Lower leg skin (tissue), 4 donors: ENCODE results near the gene SLC9A3. TPM values are rescaled to one million over a fixed set of nuclear protein-coding genes. Genes with fewer than 3 reads are reported as not detected.

ENCODE experiments used
- DNase-seq, 2 donors: peaks; one replicate each; pipeline ENCODE4 v3.0.0-alpha.2; 2019; ENCODE audit warnings: low spot score in 2 of 2
- H3K4me3 ChIP-seq: fragments of 200-600 bp; sonication (generic); 2 replicates; pipeline ENCODE4 v1.5.1; 2017; ENCODE audit warnings: mild to moderate bottlenecking, low read depth; ENCODE audit not compliant: poor library complexity, severe bottlenecking
- POLR2A ChIP-seq, 2 donors: fragments of 450-650 bp; IDR thresholded peaks; one replicate each; pipeline ENCODE4 v1.6.1; 2016 to 2017; ENCODE audit warnings: antibody characterized with exemption in 2 of 2, mild to moderate bottlenecking in 1 of 2, moderate library complexity in 1 of 2
- WGBS, 2 donors: methylation state at CpG; one replicate each; pipeline ENCODE4 v1.1.5; 2018; 5-methylcytosine and 5-hydroxymethylcytosine counted together
- intact Hi-C: fragments of 100-400 bp; cut with DNase I; formaldehyde crosslinking; loops from one replicate; pipeline ENCODE4 v1.15.0; 2023; ENCODE audit warnings: low total_unique reads
- total RNA-seq, 4 donors: library from RNA; depleted of rRNA; stranded (reverse); fragments of >200 nt; gene quantifications; one replicate each; pipeline ENCODE4 v1.1.0, GENCODE V29; 2016
- TF ChIP-seq, protein P1 (sequence below), 3 donors: fragments of 450-650 bp; IDR thresholded peaks; one replicate each; pipeline ENCODE4 v1.5.1; 2016; ENCODE audit warnings: antibody characterized with exemption in 3 of 3, mild to moderate bottlenecking in 3 of 3, moderate library complexity in 2 of 3

SLC9A3 gene
- total RNA-seq, 4 donors from 2014 or later, result 4.8 to 7.1 (median 5.8) TPM

GRCh38 chr5:517535-518100, 6.6 kb downstream of the SLC9A3 start:
- TF ChIP-seq POLR2A (IDR thresholded peaks at IDR 0.05), result no peak
- TF ChIP-seq, protein P1, sequence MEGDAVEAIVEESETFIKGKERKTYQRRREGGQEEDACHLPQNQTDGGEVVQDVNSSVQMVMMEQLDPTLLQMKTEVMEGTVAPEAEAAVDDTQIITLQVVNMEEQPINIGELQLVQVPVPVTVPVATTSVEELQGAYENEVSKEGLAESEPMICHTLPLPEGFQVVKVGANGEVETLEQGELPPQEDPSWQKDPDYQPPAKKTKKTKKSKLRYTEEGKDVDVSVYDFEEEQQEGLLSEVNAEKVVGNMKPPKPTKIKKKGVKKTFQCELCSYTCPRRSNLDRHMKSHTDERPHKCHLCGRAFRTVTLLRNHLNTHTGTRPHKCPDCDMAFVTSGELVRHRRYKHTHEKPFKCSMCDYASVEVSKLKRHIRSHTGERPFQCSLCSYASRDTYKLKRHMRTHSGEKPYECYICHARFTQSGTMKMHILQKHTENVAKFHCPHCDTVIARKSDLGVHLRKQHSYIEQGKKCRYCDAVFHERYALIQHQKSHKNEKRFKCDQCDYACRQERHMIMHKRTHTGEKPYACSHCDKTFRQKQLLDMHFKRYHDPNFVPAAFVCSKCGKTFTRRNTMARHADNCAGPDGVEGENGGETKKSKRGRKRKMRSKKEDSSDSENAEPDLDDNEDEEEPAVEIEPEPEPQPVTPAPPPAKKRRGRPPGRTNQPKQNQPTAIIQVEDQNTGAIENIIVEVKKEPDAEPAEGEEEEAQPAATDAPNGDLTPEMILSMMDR (IDR thresholded peaks at IDR 0.05), result no peak
- intact Hi-C loops, result no loop called here
- H3K4me3 ChIP-seq, result no peak overlapping the region
- whole genome bisulfite sequencing, 2 donors, result 85 to 93% methylated on average over 5 of the region's 5 CpGs
- no peak for DNase-seq

- TF ChIP-seq, protein P1 (IDR thresholded peaks at IDR 0.05), result no peak
- TF ChIP-seq POLR2A (IDR thresholded peaks at IDR 0.05), result no peak
- no peak for DNase-seq
- no peak overlapping the region for H3K4me3 ChIP-seq
- intact Hi-C loops, result no loop called here
- 81% methylated on average over 3 of the region's 3 CpGs for WGBS, 2 donors
Measured at GRCh38 chr5:516980-517379, 7.3 kb downstream of the SLC9A3 start.

DNA sequence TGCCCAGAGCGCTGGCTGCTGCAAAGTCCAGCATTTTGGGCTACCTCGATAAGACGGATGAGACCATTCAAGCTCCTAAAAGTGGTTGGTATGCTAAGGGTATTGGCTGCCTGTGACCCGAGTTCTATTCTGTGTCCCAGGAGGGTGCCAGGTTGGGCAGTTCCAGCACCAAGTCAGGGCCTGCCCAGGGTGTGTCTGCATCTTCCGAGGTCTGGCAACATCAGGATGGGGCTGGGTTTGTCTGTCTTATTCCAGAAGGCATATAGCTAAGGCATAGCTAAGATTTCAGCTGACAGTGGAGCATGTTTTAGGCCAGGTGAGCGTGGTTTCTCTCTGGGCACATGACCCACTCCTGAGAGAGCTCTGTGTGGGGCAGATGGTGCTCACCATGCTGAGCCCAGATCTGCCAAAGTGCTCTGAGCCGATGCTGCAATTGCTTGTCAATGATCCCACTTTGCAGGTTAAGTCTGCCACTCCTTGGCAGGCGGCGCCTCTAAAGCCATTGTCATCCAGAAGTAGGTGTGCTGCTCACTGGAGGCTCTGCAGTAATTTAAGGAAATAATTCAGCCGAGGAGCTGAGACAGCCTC, 7.8 kb downstream of the SLC9A3 start:
- peak in 1 of 2 donors; percentile 62 for DNase-seq
- no peak overlapping the region for H3K4me3 ChIP-seq
- TF ChIP-seq, protein P1 (IDR thresholded peaks at IDR 0.05), result no peak
- no peak for TF ChIP-seq POLR2A (IDR thresholded peaks at IDR 0.05)
- 45 to 50% methylated on average over 10 of the region's 10 CpGs for WGBS, 2 donors
- intact Hi-C loops, result no loop called here

DNA sequence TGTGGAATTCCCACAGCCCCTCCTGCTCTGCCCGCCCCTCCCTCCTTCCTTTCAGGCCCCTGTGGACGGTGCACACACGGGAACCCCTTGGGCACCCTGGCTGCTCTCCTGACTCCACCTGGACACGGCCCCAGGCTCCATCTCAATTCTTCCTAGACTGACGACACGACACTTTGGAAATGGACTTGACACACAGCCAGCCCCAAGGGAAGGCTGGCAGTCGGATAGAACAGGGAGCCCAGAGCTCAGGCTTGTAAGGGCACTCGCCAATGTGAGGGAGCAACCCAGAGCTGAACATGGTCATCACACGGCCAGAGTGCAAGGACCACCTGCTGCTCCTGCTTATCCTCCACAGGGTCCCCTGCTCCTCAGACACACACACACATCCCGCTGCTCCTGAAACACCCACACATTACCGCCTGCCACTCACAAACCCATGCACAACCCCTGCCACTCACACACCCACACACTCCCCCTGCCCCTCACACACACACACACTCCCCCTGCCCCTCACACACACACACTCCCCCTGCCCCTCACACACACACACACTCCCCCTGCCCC, 8.9 kb downstream of the SLC9A3 start:
- 24 to 28% methylated on average over 11 of the region's 11 CpGs for WGBS, 2 donors
- intact Hi-C loops, result no loop called here
- DNase-seq, result no peak
- TF ChIP-seq, protein P1 (IDR thresholded peaks at IDR 0.05), result no peak
- no peak for TF ChIP-seq POLR2A (IDR thresholded peaks at IDR 0.05)
- no peak overlapping the region for H3K4me3 ChIP-seq

DNA sequence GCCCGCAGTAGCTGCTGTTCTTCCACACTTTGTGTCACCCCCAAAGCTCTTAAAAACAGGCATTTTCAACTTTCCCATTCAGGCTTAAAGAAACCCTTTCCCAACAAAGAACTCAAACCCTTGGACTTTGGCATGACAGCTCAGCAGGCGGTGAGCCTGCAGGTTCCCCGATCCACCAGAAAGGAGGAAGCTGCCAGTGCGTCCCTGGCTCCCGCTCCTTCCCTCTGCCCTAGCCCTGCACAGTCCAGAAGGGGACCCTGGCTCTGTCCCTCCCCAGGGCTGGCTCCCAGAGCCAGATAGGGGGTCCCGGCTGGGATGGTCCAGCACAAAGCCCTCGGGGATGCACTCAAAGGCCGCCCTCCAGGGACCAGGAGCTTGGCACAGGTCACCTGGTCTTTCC, 9.6 kb downstream of the SLC9A3 start:
- WGBS, 2 donors, result 42 to 55% methylated on average over 6 to 8 of the region's 8 CpGs
- H3K4me3 ChIP-seq, result no peak overlapping the region
- DNase-seq, result no peak
- intact Hi-C loops, result no loop called here
- TF ChIP-seq, protein P1 (IDR thresholded peaks at IDR 0.05), result no peak
- no peak for TF ChIP-seq POLR2A (IDR thresholded peaks at IDR 0.05)
